ENCODE data around the gene RB1.

RB1 gene

GRCh38 chr13:48303359-48304142 is at the start of gene RB1:
RB1 (plus strand) TSS chr13:48303751; CDS start chr13:48303913, 162 bp downstream.
- DNase-seq (ENCODE audit: low read depth) = peak; percentile 84

- no peak for DNase-seq (ENCODE audit: low read depth)
Measured at GRCh38 chr13:48253849-48254248, 49.7 kb upstream of the RB1 start.

GRCh38 chr13:48255090-48255489 is 48.5 kb upstream of the RB1 start:
- no peak for DNase-seq (ENCODE audit: low read depth)

GRCh38 chr13:48255954-48256353 is 47.6 kb upstream of the RB1 start:
- no peak for DNase-seq (ENCODE audit: low read depth)

GRCh38 chr13:48258002-48258401 is 45.5 kb upstream of the RB1 start:
- DNase-seq (ENCODE audit: low read depth) = no peak

- no peak for DNase-seq (ENCODE audit: low read depth)
Measured at GRCh38 chr13:48258430-48258829, 45.1 kb upstream of the RB1 start.

GRCh38 chr13:48260970-48261369 is 42.6 kb upstream of the RB1 start:
- DNase-seq (ENCODE audit: low read depth) = no peak

- DNase-seq (ENCODE audit: low read depth) = no peak
Measured at GRCh38 chr13:48263196-48263595, 40.4 kb upstream of the RB1 start.

GRCh38 chr13:48264058-48264457 is 39.5 kb upstream of the RB1 start:
- DNase-seq (ENCODE audit: low read depth) = no peak

- DNase-seq (ENCODE audit: low read depth) = peak; percentile 1
Measured at GRCh38 chr13:48265217-48265815, 38.2 kb upstream of the RB1 start.

GRCh38 chr13:48266150-48266549 is 37.4 kb upstream of the RB1 start:
- DNase-seq (ENCODE audit: low read depth) = no peak

- no peak for DNase-seq (ENCODE audit: low read depth)
Measured at GRCh38 chr13:48266701-48267639, 36.6 kb upstream of the RB1 start.

- no peak for DNase-seq (ENCODE audit: low read depth)
Measured at GRCh38 chr13:48268019-48268418, 35.5 kb upstream of the RB1 start.

- DNase-seq (ENCODE audit: low read depth) = no peak
Measured at GRCh38 chr13:48273346-48273745, 30.2 kb upstream of the RB1 start.

GRCh38 chr13:48275507-48275906 is 28.0 kb upstream of the RB1 start:
- DNase-seq (ENCODE audit: low read depth) = no peak

- DNase-seq (ENCODE audit: low read depth) = no peak
Measured at GRCh38 chr13:48278806-48279205, 24.7 kb upstream of the RB1 start.

GRCh38 chr13:48281556-48281955 is 22.0 kb upstream of the RB1 start:
- no peak for DNase-seq (ENCODE audit: low read depth)

GRCh38 chr13:48291730-48292129 is 11.8 kb upstream of the RB1 start:
- DNase-seq (ENCODE audit: low read depth) = no peak

GRCh38 chr13:48292650-48293049 is 10.9 kb upstream of the RB1 start:
- DNase-seq (ENCODE audit: low read depth) = no peak

GRCh38 chr13:48294653-48295052 is 8.9 kb upstream of the RB1 start:
- no peak for DNase-seq (ENCODE audit: low read depth)

GRCh38 chr13:48295271-48295670 is 8.3 kb upstream of the RB1 start:
- DNase-seq (ENCODE audit: low read depth) = no peak

GRCh38 chr13:48296528-48296927 is 7.0 kb upstream of the RB1 start:
- DNase-seq (ENCODE audit: low read depth) = no peak

Measured in stimulated activated CD8-positive, alpha-beta memory T cell treated with anti-CD3 and anti-CD28 coated beads, Interleukin-4, amount 100 ng/mL, for 24 hours (primary cell).